Breast epithelium (tissue), 4 donors: ENCODE measurements around the gene CGNL1. TPM values are rescaled to one million over a fixed set of nuclear protein-coding genes. Genes with fewer than 3 reads are reported as not detected.

Source experiments
- DNase-seq, 2 donors: peaks; one replicate each; pipeline ENCODE4 v3.0.0-alpha.2; 2019; ENCODE audit warnings: low spot score in 2 of 2
- H3K27ac ChIP-seq, 2 donors: fragments of 200-600 bp; sonication (generic) in 1 of 2; one replicate each; pipeline ENCODE4 v1.5.1; 2016 to 2019; ENCODE audit warnings: mild to moderate bottlenecking in 1 of 2
- H3K27me3 ChIP-seq, 2 donors: fragments of 200-600 bp; sonication (generic) in 1 of 2; one replicate each; pipeline versions ENCODE4 v1.5.1 to v1.6.0; 2017 to 2019; ENCODE audit warnings: control low read depth in 1 of 2, mild to moderate bottlenecking in 1 of 2
- H3K36me3 ChIP-seq: fragments of 200-600 bp; one replicate; pipeline ENCODE4 v1.5.1; 2019
- H3K4me1 ChIP-seq, 2 donors: fragments of 200-600 bp; sonication (generic); one replicate each; pipeline ENCODE4 v1.5.1; 2016 to 2019; ENCODE audit warnings: control low read depth in 1 of 2
- H3K4me3 ChIP-seq, 3 donors: fragments of 200-600 bp; sonication (generic); 1 replicate in 2 of 3; 2 replicates in 1 of 3; pipeline ENCODE4 v1.5.1; 2016 to 2019; ENCODE audit warnings: mild to moderate bottlenecking in 3 of 3, moderate library complexity in 2 of 3
- H3K9me3 ChIP-seq, 2 donors: fragments of 200-600 bp; sonication (generic) in 1 of 2; one replicate each; pipeline ENCODE4 v1.5.1; 2016 to 2019; ENCODE audit warnings: control low read depth in 1 of 2
- POLR2A ChIP-seq: fragments of 450-650 bp; IDR thresholded peaks from one replicate; pipeline ENCODE4 v1.6.1; 2016; ENCODE audit warnings: antibody characterized with exemption, mild to moderate bottlenecking, moderate library complexity
- POLR2AphosphoS5 ChIP-seq, 3 donors: sonication (generic); formaldehyde crosslinking; IDR thresholded peaks; one replicate each; pipeline ENCODE4 v1.6.1; 2017; ENCODE audit warnings: antibody characterized with exemption in 3 of 3
- intact Hi-C: fragments of 100-400 bp; cut with DNase I; formaldehyde crosslinking; loops from one replicate; pipeline ENCODE4 v1.15.1; 2023; ENCODE audit warnings: low total_unique reads
- total RNA-seq, 3 donors: library from RNA; depleted of rRNA; stranded (reverse); fragments of >200 nt; gene quantifications; one replicate each; pipeline ENCODE4 v1.1.0, GENCODE V29; 2016
- TF ChIP-seq, protein P1 (sequence below), 3 donors: fragments of 450-650 bp; IDR thresholded peaks; one replicate each; pipeline ENCODE4 v1.5.1; 2016 to 2017; ENCODE audit warnings: antibody characterized with exemption in 3 of 3, mild to moderate bottlenecking in 3 of 3, moderate library complexity in 3 of 3

The CGNL1 gene
- total RNA-seq, 3 donors from 2014 or later, result 5.4 to 24.9 (median 18.4) TPM

DNA sequence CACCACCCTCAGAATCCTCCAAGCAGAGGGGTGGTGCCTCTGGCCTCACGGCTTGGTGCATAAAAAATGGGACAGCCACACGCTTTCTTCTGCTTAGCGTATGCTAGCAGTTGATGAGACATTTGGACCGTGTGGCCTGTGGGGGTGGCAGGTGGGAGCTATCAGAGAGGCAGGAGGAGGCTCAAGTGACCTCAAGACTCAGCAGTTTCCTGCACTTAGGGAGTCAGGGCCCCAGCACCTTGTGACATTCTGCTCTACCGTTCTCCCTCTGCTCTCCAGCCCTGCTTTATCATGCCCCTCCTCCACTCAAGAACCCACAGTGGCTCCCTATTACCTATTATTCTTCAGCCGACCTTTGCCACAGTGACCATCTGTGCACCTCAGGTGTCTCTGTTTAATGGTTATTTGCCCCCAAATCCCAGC lies 41.0 kb upstream of the CGNL1 start:
- intact Hi-C loops, result no loop called here

DNA sequence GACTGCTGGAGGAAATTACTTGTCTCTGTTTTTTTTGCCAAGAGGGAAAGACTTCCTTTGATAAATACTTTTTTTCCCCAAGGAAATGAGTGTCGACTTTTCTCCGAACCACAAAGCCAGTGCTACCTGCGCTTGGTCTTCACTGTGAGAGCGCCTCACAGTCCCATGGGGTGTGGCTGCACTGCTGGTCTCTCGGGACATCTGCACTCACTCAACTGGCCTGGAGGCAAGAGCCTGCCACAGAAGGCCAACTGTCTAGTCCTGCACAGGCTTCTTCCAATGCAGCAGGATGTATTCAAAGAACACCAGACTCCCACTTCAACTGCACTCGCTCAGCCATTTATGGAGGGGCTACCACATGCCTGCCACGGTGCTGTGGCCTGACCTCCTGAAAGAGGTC lies 40.6 kb upstream of the CGNL1 start:
- no peak for TF ChIP-seq POLR2A
- H3K36me3 ChIP-seq, result no peaks in the 10 kb centered on the region
- intact Hi-C loops, result no loop called here
- no peak overlapping the region for H3K27ac ChIP-seq
- H3K4me3 ChIP-seq, result no peak overlapping the region
- no peaks in the 10 kb centered on the region for H3K9me3 ChIP-seq
- no peak for DNase-seq
- no peaks in the 10 kb centered on the region for H3K4me1 ChIP-seq
- H3K27me3 ChIP-seq, result no peaks in the 10 kb centered on the region

More for the DNA sequence above, 41.0 kb upstream of the CGNL1 start:
- no peak for DNase-seq
- TF ChIP-seq POLR2AphosphoS5 (IDR thresholded peaks at IDR 0.05) (no peak), POLR2A (no peak)
- TF ChIP-seq, protein P1, sequence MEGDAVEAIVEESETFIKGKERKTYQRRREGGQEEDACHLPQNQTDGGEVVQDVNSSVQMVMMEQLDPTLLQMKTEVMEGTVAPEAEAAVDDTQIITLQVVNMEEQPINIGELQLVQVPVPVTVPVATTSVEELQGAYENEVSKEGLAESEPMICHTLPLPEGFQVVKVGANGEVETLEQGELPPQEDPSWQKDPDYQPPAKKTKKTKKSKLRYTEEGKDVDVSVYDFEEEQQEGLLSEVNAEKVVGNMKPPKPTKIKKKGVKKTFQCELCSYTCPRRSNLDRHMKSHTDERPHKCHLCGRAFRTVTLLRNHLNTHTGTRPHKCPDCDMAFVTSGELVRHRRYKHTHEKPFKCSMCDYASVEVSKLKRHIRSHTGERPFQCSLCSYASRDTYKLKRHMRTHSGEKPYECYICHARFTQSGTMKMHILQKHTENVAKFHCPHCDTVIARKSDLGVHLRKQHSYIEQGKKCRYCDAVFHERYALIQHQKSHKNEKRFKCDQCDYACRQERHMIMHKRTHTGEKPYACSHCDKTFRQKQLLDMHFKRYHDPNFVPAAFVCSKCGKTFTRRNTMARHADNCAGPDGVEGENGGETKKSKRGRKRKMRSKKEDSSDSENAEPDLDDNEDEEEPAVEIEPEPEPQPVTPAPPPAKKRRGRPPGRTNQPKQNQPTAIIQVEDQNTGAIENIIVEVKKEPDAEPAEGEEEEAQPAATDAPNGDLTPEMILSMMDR (IDR thresholded peaks at IDR 0.05), result no peak
- no peaks in the 10 kb centered on the region for H3K4me1 ChIP-seq
- no peak overlapping the region for H3K27ac ChIP-seq
- H3K27me3 ChIP-seq, result no peaks in the 10 kb centered on the region
- no peak overlapping the region for H3K4me3 ChIP-seq
- no peaks in the 10 kb centered on the region for H3K9me3 ChIP-seq
- no peaks in the 10 kb centered on the region for H3K36me3 ChIP-seq

DNA sequence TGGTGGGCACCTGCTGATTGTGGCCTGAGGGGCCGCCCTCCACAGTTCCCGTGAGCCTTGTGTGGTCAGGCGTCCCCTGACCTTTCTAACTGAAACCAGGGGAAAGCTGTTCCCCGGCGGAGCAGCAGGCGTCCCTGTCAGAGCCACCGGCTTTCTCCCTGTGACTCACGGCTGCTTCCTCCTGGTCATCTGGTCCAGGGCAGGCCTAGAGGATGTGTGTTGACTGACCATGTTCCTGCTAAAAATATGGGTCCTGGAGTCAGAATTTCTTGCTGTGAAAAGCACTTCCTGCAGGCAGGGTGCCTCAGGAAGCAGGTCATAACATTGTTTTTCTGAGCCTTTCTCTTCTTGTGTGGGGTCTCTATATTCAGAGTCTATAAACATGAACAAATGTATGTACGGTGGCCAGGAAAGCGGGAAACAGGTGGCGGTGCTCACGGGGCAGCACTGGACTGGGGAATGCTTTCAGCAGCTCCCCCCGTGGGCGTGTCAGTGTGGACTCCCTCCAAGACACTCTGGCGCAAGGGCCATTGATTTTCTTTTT lies 38.4 kb upstream of the CGNL1 start:
- no peaks in the 10 kb centered on the region for H3K9me3 ChIP-seq

DNA sequence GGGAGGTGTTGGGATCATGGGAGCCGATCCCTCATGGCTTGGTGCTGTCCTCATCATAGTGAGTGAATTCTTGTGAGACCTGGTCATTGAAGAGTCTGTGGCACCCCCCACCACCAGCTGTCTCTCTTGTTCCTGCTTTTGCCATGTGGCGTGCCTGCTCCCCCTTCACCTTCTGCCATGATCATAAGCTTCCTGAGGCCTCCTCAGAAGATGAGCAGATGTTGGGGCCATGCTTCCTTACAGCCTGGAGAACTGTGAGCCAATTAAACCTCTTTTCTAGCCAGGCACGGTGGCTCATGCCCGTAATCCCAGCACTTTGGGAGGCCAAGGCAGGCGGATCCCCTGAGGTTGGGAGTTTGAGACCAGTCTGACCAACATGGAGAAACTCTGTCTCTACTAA lies 37.0 kb upstream of the CGNL1 start:
- DNase-seq, result no peak
- Histone ChIP-seq H3K4me1 (no peaks in the 10 kb centered on the region), H3K27me3 (no peaks in the 10 kb centered on the region), H3K4me3 (no peak overlapping the region), H3K36me3 (no peaks in the 10 kb centered on the region), H3K9me3 (no peaks in the 10 kb centered on the region), H3K27ac (no peak overlapping the region)
- intact Hi-C loops, result no loop called here
- TF ChIP-seq, protein P1 (IDR thresholded peaks at IDR 0.05), result no peak
- TF ChIP-seq POLR2A, result no peak
- no peak for TF ChIP-seq POLR2AphosphoS5 (IDR thresholded peaks at IDR 0.05)

More for the DNA sequence above, 38.4 kb upstream of the CGNL1 start:
- no peaks in the 10 kb centered on the region for H3K27me3 ChIP-seq
- no peaks in the 10 kb centered on the region for H3K36me3 ChIP-seq
- H3K27ac ChIP-seq, result peak overlapping the region; percentile 29 to 61
- TF ChIP-seq POLR2A (no peak), POLR2AphosphoS5 (IDR thresholded peaks at IDR 0.05) (no peak)
- TF ChIP-seq, protein P1 (IDR thresholded peaks at IDR 0.05), result no peak
- no peaks in the 10 kb centered on the region for H3K4me1 ChIP-seq
- peak overlapping the region in 1 of 3 donors; percentile 23 for H3K4me3 ChIP-seq
- DNase-seq, result no peak
- intact Hi-C loops, result no loop called here

DNA sequence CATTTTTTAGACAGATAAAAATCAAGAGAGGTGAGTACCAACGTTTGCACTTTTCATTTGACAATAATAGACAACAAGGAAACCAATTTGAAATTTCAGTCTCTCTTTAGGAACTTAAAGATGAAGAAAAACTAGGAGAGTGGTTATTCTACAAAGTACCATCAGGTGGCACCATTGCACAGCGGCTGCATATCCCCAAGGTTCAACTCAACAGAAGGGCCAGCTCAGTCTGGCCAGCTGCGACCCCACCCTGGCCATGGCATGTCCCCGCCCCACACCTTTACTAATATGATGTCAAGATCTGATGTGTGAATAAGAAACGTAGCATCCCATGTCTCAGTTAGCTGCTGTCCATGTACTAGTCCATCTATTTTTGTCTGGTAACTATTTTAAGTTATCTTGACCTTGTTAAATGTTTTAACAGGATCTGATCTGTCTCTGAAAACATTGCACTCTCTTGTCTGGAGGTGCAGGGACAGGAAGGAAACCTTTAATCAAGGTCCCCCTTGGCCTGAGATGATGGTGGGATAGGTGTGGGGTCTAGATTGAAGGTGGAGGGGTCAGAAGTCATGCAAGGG lies 35.5 kb upstream of the CGNL1 start:
- intact Hi-C loops, result loop anchor here (10.0 kb wide), 1 partner anchor 184 kb away; no protein-coding TSS in a partner anchor
- no peaks in the 10 kb centered on the region for H3K4me1 ChIP-seq
- no peak for TF ChIP-seq POLR2AphosphoS5 (IDR thresholded peaks at IDR 0.05)
- TF ChIP-seq, protein P1 (IDR thresholded peaks at IDR 0.05), result peak; percentile 69 to 90 (median 88)

More for the DNA sequence above, 35.5 kb upstream of the CGNL1 start:
- no peak for DNase-seq
- no peak overlapping the region for H3K4me3 ChIP-seq
- no peaks in the 10 kb centered on the region for H3K9me3 ChIP-seq
- no peaks in the 10 kb centered on the region for H3K36me3 ChIP-seq
- H3K27ac ChIP-seq, result no peak overlapping the region
- H3K27me3 ChIP-seq, result no peaks in the 10 kb centered on the region
